Mesenchymal stem cell (in vitro differentiated cells and primary cell): ENCODE measurements around the gene CHST3.

Source experiments
- DNase-seq: peaks from one replicate; pipeline ENCODE4 v3.0.0-alpha.2; 2013
- H2AFZ ChIP-seq: one replicate; pipeline ENCODE4 v1.6.1; 2013; ENCODE audit warnings: low read depth, mild to moderate bottlenecking, control low read depth, inconsistent platforms, low read length, moderate library complexity
- H2AK5ac ChIP-seq: 2 replicates; pipeline ENCODE4 v1.6.1; 2013; ENCODE audit warnings: low read length, moderate library complexity, mild to moderate bottlenecking, inconsistent platforms; ENCODE audit not compliant: severe bottlenecking
- H2BK120ac ChIP-seq: one replicate; pipeline ENCODE4 v1.6.1; 2013; ENCODE audit warnings: low read depth, mild to moderate bottlenecking, inconsistent platforms, low read length, moderate library complexity
- H2BK12ac ChIP-seq, 2 experiments: one replicate each; pipeline ENCODE4 v1.6.1; 2013; ENCODE audit warnings: inconsistent platforms in 2 of 2, low read length in 2 of 2, mild to moderate bottlenecking in 2 of 2, moderate library complexity in 2 of 2, control low read depth in 1 of 2
- H2BK15ac ChIP-seq: one replicate; pipeline ENCODE4 v1.6.1; 2013; ENCODE audit warnings: mild to moderate bottlenecking, low read depth, inconsistent platforms; ENCODE audit not compliant: poor library complexity, severe bottlenecking
- H2BK5ac ChIP-seq: 2 replicates; pipeline ENCODE4 v1.6.1; 2013; ENCODE audit warnings: low read depth, mild to moderate bottlenecking, low read length, control low read depth, inconsistent platforms; ENCODE audit not compliant: poor library complexity, severe bottlenecking
- H3K14ac ChIP-seq, 2 experiments: one replicate each; pipeline ENCODE4 v1.6.1; 2013; ENCODE audit warnings: inconsistent platforms in 2 of 2, low read length in 2 of 2, control low read depth in 1 of 2, mild to moderate bottlenecking in 1 of 2, moderate library complexity in 1 of 2
- H3K18ac ChIP-seq, 2 experiments: one replicate each; pipeline ENCODE4 v1.6.1; 2013; ENCODE audit warnings: inconsistent platforms in 2 of 2, low read length in 2 of 2, control low read depth in 1 of 2, low read depth in 1 of 2, mild to moderate bottlenecking in 1 of 2
- H3K23ac ChIP-seq, 2 experiments: one replicate each; pipeline ENCODE4 v1.6.1; 2013; ENCODE audit warnings: inconsistent platforms in 2 of 2, low read length in 2 of 2, mild to moderate bottlenecking in 2 of 2, moderate library complexity in 2 of 2, control low read depth in 1 of 2
- H3K27ac ChIP-seq: 2 replicates; pipeline ENCODE4 v1.5.1; 2013; ENCODE audit warnings: mild to moderate bottlenecking, moderate library complexity, low read length, control low read depth, inconsistent platforms; ENCODE audit not compliant: poor library complexity, severe bottlenecking
- H3K27me3 ChIP-seq, 2 experiments: 2 replicates each; pipeline versions ENCODE4 v1.6.1 to v1.7.0; 2013; ENCODE audit warnings: low read length in 2 of 2, mild to moderate bottlenecking in 2 of 2, moderate library complexity in 2 of 2, control low read depth in 1 of 2, inconsistent platforms in 1 of 2; ENCODE audit not compliant: control insufficient read depth in 1 of 2, insufficient read depth in 1 of 2
- H3K36me3 ChIP-seq, 2 experiments: 2 replicates each; pipeline versions ENCODE4 v1.6.1 to v1.7.0; 2013; ENCODE audit warnings: low read length in 2 of 2, control low read depth in 1 of 2, inconsistent platforms in 1 of 2, low read depth in 1 of 2, mild to moderate bottlenecking in 1 of 2; ENCODE audit not compliant: insufficient read depth in 2 of 2, control insufficient read depth in 1 of 2
- H3K4ac ChIP-seq, 2 experiments: one replicate each; pipeline ENCODE4 v1.6.1; 2013; ENCODE audit warnings: inconsistent platforms in 2 of 2, low read length in 2 of 2, mild to moderate bottlenecking in 2 of 2, moderate library complexity in 2 of 2, control low read depth in 1 of 2, low read depth in 1 of 2
- H3K4me1 ChIP-seq: 2 replicates; pipeline ENCODE4 v1.6.1; 2013; ENCODE audit warnings: low read depth, low read length, control low read depth; ENCODE audit not compliant: control insufficient read depth, insufficient read depth
- H3K4me2 ChIP-seq: 2 replicates; pipeline ENCODE4 v1.6.1; 2013; ENCODE audit warnings: low read length, mild to moderate bottlenecking, inconsistent platforms; ENCODE audit not compliant: poor library complexity, severe bottlenecking
- H3K4me3 ChIP-seq, 2 experiments: 2 replicates each; pipeline versions ENCODE4 v1.5.1 to v1.7.0; 2013; ENCODE audit warnings: low read length in 2 of 2, mild to moderate bottlenecking in 2 of 2, control low read depth in 1 of 2, low read depth in 1 of 2; ENCODE audit not compliant: insufficient read depth in 1 of 2
- H3K79me1 ChIP-seq: replicated peaks from 2 replicates; pipeline ENCODE4 v1.6.1; 2013; ENCODE audit warnings: mild to moderate bottlenecking, control low read depth, low read length, inconsistent platforms; ENCODE audit not compliant: poor library complexity, severe bottlenecking
- H3K9ac ChIP-seq: 2 replicates; pipeline ENCODE4 v1.7.0; 2013; ENCODE audit warnings: mild to moderate bottlenecking, low read length, moderate library complexity
- H3K9me3 ChIP-seq: 2 replicates; pipeline ENCODE4 v1.7.0; 2013; ENCODE audit warnings: mild to moderate bottlenecking, low read length; ENCODE audit not compliant: control insufficient read depth
- H4K8ac ChIP-seq: one replicate; pipeline ENCODE4 v1.6.1; 2013; ENCODE audit warnings: inconsistent platforms, mild to moderate bottlenecking, low read length, moderate library complexity
- H4K91ac ChIP-seq: one replicate; pipeline ENCODE4 v1.6.1; 2013; ENCODE audit warnings: mild to moderate bottlenecking, low read length, inconsistent platforms
- WGBS: methylation state at CpG from one replicate; pipeline ENCODE4 v1.1.7; 2013; ENCODE audit warnings: mixed read lengths; 5-methylcytosine and 5-hydroxymethylcytosine counted together

The CHST3 gene

GRCh38 chr10:72008096-72008981 is 44.1 kb downstream of the CHST3 start:
- Histone ChIP-seq H3K36me3 (peaks cover 37 to 59% of the 10 kb centered on the region in 2 experiments), H3K27ac (no peak overlapping the region), H2BK120ac (peak overlapping the region; percentile 22), H3K18ac (peak overlapping the region; percentile 74 to 95), H2BK12ac (peak overlapping the region; percentile 44 to 81), H4K91ac (peak overlapping the region; percentile 89), H3K4ac (peak overlapping the region; percentile 79 to 92), H3K14ac (peak overlapping the region in 1 of 2 experiments; percentile 86), H3K9me3 (no peaks in the 10 kb centered on the region), H4K8ac (peak overlapping the region; percentile 96), H2AFZ (no peak overlapping the region), H3K27me3 (no peaks in the 10 kb centered on the region), H3K4me2 (no peak overlapping the region), H3K23ac (no peak overlapping the region), H2BK15ac (peak overlapping the region; percentile 95), H2BK5ac (no peak overlapping the region), H2AK5ac (peak overlapping the region; percentile 8), H3K4me3 (peak overlapping the region in 1 of 2 experiments; percentile 39), H3K79me1 (peaks cover 20% of the 10 kb centered on the region), H3K4me1 (peaks cover 19% of the 10 kb centered on the region), H3K9ac (peak overlapping the region; percentile 87)
- no peak for DNase-seq
- 89% methylated on average over 58 of the region's 58 CpGs for WGBS

GRCh38 chr10:72009051-72009424 is 44.8 kb downstream of the CHST3 start:
- H3K4me1 ChIP-seq = peaks cover 19% of the 10 kb centered on the region
- no peaks in the 10 kb centered on the region for H3K27me3 ChIP-seq
- peak overlapping the region; percentile 17 for H2BK15ac ChIP-seq
- peak overlapping the region; percentile 74 to 95 for H3K18ac ChIP-seq
- peaks cover 20% of the 10 kb centered on the region for H3K79me1 ChIP-seq
- H3K14ac ChIP-seq = no peak overlapping the region
- H4K91ac ChIP-seq = peak overlapping the region; percentile 89
- H2BK12ac ChIP-seq = peak overlapping the region; percentile 44 to 81
- no peaks in the 10 kb centered on the region for H3K9me3 ChIP-seq
- no peak for DNase-seq
- peak overlapping the region in 1 of 2 experiments; percentile 40 for H3K23ac ChIP-seq
- peak overlapping the region; percentile 87 for H3K9ac ChIP-seq
- H3K4ac ChIP-seq = peak overlapping the region; percentile 79 to 92
- H3K4me2 ChIP-seq = no peak overlapping the region
- 52% methylated on average over 9 of the region's 9 CpGs for WGBS
- peak overlapping the region; percentile 22 for H2BK120ac ChIP-seq
- H2BK5ac ChIP-seq = no peak overlapping the region
- H2AK5ac ChIP-seq = peak overlapping the region; percentile 8
- H2AFZ ChIP-seq = peak overlapping the region; percentile 48
- H3K4me3 ChIP-seq = peak overlapping the region in 1 of 2 experiments; percentile 39
- H3K27ac ChIP-seq = peak overlapping the region; percentile 74
- H4K8ac ChIP-seq = peak overlapping the region; percentile 96
- H3K36me3 ChIP-seq = peaks cover 37 to 59% of the 10 kb centered on the region in 2 experiments

- peak overlapping the region; percentile 87 for H3K9ac ChIP-seq
- peak overlapping the region; percentile 54 for H2BK120ac ChIP-seq
- 8% methylated on average over 12 of the region's 12 CpGs for WGBS
Observed at GRCh38 chr10:72009425-72010081, 45.4 kb downstream of the CHST3 start.

More at GRCh38 chr10:72009425-72010081, 45.4 kb downstream of the CHST3 start:
- Histone ChIP-seq H3K18ac (peak overlapping the region; percentile 95 to 97), H2AK5ac (peak overlapping the region; percentile 94), H4K91ac (peak overlapping the region; percentile 92), H2BK5ac (no peak overlapping the region), H3K27ac (peak overlapping the region; percentile 74), H3K9me3 (no peaks in the 10 kb centered on the region), H2BK15ac (peak overlapping the region; percentile 66), H3K36me3 (peaks cover 37 to 59% of the 10 kb centered on the region in 2 experiments), H3K27me3 (no peaks in the 10 kb centered on the region), H3K4me1 (peaks cover 19% of the 10 kb centered on the region), H3K4me2 (no peak overlapping the region), H3K14ac (no peak overlapping the region), H3K23ac (peak overlapping the region in 1 of 2 experiments; percentile 40), H3K4me3 (peak overlapping the region in 1 of 2 experiments; percentile 39), H2BK12ac (peak overlapping the region; percentile 90 to 97), H3K79me1 (peaks cover 20% of the 10 kb centered on the region), H2AFZ (peak overlapping the region; percentile 48), H3K4ac (peak overlapping the region; percentile 79 to 92), H4K8ac (peak overlapping the region; percentile 97)
- peak; percentile 99 for DNase-seq
